DMS153 treated with DMSO at 0.1 percent for 48 hours (cell line): ENCODE data around the gene FGFR4.

Source experiments
- DNase-seq: peaks from one replicate; lab custom pipeline; 2025; ENCODE audit not compliant: unreplicated experiment; lab: John Stamatoyannopoulos, UW

The FGFR4 gene

GRCh38 chr5:177099422-177100093 is 12.8 kb downstream of the FGFR4 start:
- DNase-seq = no peak

DNA sequence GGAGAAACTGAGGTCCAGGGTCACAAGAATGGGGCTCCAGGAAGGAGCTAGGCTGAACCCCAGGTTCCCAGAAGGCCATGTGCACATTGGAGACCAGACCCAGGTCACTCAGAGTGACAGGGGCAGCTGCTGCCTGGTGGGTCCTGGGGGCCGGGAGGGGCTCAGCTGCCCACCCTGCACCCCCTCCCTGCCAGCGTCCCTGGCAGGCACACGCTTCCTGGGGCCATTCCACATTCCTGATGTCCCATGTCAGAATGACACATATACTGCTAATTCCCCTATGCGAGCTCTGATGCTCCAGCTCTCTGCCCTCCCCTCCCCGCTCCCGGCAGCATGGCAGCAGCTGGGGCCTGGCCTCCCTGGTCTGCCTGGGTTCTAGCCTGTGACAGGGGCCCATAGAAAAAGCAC is 14.0 kb downstream of the FGFR4 start:
- DNase-seq = no peak

DNA sequence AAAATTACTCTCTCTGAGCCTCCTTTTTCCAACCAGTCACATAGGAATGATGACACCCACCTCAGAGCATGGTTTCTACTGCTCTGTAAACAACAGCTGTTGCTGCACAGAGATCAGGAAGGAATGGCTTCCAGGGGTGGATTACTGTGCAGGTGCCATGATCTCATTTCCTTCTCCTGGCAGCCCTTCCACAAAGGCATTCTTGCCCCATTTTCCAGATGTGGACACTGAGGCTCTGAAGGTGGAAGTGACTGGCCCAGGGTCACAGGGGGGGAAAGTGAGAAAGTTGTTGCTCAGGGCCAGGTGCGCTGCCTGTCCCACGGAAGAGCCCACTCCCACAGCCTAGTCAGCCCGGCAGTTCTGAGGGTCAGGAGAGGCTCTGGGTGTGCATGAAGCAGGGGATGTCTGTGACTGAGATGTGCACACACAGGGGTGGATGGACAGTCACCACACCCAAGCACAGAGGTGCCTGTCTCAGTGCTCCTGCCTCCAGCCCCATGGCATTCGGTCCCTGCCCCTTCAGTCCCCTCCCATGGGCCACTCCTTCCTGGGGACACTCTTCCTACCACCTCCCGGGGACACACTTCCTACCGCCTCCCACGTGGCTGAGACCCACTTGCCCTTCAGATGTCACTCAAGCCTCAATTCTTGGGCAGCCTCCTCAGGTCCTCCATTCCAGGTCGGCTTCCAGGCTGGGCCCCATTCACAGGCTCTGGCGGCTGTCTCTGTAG is 17.0 kb downstream of the FGFR4 start:
- no peak for DNase-seq

- no peak for DNase-seq
These were observed 19.2 kb downstream of the FGFR4 start for GRCh38 chr5:177105691-177106476.

DNA sequence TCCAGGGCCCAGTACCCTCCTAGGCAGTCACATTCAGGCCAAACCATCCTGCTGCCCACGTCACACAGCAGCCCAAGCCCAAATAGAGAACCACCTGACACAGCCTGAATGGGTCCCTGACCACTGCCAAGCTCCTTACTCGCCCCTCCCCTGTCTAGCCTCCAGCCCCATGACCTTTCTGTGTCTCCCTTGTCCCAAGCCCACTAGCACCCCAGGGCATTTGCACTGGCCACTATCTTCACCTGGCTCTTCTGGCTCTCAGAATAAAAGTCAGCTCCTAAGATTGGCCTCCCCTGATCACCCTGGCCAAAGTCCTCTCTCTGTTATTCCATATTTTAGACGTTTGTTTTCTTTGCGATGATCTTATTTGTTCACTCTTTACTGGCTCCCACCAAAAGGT is 20.4 kb downstream of the FGFR4 start:
- no peak for DNase-seq

DNA sequence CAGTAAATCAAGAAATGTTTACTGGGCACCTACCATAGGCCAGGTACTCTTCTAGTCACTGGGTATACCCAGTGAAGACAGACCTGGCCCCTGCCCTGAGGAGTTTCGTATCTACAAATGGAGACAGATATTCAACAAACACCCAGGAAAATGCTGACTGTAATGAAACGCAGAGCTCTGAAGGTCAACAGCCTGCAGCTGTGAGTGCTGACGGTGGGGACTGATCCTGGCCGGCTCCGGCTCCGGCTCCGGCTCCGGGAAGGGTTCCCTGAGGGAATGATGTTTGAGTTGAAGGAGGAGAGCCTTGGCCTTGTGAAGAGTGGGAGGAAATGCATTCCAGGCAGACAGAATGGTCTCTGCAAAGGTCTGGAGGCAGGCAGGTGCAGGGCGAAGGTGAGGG is 23.1 kb downstream of the FGFR4 start:
- DNase-seq = no peak

DNA sequence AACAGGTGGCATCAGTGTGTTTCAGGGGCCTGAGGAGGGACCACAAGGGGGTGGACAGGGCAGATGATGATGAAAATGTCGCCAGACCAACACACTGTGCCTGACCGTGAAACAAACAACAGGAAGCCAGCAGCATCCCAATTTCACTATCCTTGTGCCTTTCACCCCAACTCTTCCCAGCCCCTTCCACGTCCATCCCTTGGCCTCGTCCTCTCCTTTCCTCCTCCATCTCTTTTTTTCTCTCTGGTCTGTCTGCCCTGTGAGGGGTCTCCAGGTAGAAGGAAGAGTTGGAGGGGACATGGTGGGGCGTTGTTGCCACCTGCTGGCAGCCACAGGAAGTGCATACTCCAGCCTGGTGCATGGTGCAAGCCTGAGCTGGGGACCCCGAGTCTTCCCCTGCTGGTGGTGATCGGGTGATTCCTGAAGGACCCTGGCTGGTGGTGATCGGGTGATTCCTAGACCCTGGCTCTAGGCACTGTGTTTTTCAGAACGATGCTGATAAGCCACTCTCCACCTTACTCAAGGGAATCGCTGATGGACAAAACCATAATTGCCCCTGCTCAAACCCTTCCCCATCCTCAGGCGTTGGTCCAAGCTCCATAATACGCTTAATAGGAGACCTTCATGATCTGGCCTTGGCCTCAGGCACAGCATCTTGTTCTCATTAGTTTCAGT is 25.1 kb downstream of the FGFR4 start:
- DNase-seq = no peak

DNA sequence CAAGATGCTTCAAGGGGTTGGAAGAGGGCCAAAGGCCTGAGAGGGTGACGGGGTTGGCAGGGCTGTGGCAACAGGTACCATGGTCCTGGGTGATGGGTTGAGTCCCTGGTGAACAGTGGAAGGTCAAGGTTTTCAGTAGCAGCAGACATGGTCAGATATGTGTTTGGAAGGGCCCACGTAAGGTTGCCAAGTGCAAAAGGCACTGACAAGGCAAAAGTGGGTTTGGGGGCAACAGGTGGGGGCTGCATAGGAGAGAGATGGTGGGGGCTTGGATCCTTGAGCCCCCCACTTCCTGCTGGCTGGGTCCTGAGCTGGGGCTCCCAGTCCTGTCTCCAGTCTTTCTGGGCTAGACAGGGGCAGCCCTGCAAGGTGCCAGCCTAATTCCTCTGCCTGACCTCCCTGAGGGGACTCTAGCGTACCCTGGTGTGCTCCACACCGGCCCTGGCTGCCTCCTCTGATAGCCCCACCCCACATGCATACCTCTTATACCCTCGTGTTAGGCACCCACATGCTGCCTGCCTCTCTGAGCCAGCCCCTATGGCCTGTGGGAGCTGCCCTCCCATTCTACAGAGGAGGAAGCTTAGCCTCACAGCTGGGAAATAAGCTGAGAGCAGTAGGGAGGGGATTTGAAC is 26.0 kb downstream of the FGFR4 start:
- no peak for DNase-seq

DNA sequence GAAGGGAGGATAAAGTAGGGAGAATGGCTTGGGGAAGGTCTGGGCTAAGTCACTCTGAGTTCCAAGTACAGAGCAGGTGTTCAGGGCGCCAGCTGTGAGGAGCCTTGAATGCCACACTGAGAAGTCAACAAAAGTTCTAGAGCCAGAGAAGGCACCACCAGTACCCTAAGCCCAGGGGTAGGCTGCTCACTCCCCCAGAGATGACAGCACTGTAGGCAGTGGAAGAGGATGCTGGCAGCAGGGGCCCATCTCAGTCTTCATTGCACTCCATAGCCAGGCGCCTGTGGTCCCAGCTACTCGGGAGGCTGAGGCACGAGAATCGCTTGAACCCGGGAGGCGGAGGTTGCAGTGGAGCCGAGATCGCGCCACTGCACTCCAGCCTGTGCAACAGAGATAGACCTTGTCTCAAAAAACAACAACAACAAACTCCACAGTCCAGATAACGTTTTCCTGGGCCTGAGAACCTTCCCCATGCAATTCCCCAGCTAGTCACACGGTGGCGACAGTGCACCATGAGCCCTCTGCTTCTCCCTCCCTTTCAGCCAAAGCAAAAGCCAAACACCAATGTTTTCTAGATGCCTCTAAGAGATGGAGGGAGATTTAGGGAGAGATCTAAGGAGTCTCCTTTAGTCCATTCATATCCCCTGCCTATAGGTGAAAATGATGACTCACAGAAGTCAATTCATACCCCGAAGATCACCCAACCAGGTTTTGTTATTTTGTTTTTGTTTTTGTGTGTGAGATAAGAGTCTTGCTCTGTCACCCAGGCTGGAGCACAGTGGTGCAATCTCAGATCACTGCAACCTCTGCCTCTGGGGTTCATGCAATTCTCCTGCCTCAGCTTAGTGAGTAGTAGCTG is 27.1 kb downstream of the FGFR4 start:
- DNase-seq = peak; percentile 40

DNA sequence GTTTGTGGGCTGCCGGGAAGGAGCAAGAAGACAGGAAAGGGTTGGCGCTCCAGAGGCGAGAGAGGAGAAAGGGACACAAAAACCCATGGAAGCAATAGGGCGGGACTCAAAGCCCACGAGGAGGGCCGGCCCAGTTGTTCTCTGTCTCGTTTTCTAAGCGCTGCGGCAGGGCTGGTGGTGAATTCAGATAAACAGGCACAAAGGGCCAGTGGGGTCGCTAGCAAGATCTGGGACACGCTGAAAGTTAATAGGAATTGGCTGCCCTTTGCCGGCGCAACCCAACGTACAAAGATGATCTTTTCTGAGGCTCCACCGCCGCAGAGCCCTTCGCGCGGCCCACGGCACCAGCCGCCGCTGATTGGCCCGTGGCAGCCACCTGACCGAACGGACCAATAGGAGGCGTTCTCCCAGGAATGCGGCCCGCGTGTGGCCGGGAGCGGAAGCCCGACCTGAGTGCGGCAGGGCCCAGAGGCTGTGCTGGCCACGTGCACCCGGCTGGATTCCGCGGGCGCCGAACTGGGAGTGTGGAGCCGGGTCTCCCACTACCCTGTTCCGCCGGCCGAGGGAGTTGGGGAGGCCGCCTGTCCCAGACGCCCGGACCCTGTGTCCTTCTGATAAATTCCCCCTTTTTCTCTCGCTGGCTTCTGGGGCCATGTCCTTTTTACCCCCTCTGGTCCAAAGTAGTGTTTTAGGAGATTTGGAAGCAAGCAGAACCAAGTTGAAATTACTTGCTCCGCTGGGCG is 30.1 kb downstream of the FGFR4 start:
- peak; percentile 24 for DNase-seq

GRCh38 chr5:177117441-177118045 is 30.8 kb downstream of the FGFR4 start:
- no peak for DNase-seq

- no peak for DNase-seq
These were observed 35.9 kb downstream of the FGFR4 start for GRCh38 chr5:177122566-177122965.

- DNase-seq = no peak
These were observed 37.2 kb downstream of the FGFR4 start for GRCh38 chr5:177123789-177124485.

DNA sequence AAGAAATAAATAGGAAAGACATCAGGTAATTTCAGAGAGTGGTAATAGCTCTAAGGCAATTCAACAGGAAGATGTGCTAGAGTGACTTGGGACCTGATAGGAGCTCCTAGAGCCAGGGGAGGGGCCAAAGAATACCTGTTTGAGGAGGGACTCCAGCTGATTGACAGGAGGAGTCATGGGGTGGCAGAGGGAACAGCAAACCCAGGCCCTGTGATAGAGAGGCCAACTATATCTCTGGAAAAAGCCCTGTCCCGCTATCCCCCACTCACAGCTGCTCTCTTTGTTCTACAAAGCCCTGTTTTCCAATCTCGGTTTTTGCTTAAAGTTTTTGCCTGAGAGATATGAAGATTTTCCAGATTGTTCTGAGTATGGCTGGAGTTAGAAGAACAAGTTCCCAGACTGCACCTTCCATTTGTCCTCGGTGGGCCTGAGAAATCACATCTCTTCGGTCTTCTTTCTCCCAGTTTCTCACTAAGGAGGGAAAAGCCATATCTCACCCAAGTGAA is 37.8 kb downstream of the FGFR4 start:
- DNase-seq = no peak

- DNase-seq = no peak
These were observed 40.1 kb downstream of the FGFR4 start for GRCh38 chr5:177126771-177127170.

DNA sequence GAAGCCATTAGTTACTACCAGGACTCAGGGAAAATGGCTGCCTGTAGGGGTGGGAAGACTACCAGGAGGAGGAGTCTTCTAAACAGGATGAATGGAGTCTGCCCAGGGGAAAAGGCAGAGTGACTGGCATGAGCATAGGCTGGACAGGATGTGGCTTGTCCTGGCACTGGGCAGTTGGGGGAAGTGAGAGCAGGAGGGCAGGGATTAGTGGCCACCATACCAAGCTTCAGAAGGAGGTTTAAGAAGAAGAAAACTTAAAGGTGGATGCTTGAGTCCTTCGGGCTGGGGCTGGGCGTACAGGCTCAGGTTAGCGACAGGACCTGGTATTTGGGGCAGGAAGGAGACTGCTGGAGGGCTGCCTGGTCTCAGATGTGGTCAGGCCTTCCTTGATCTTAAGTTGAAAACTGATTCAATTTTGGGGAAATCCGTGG is 41.9 kb downstream of the FGFR4 start:
- no peak for DNase-seq

- DNase-seq = no peak
These were observed 43.7 kb downstream of the FGFR4 start for GRCh38 chr5:177130211-177131018.
